Muscle of back (tissue), 13 donors: ENCODE results near the gene SLC49A3. TPM values are rescaled to one million over a fixed set of nuclear protein-coding genes. Genes with fewer than 3 reads are reported as not detected.
"Not testable (repeated sequence)": the region's sequence is repeated elsewhere in the genome, so short reads cannot be mapped to it uniquely, and the experiment has no call there.

Experiments
- DNase-seq, 3 donors: peaks; one replicate each; pipeline versions ENCODE4 v3.0.0 to v3.0.0-alpha.2; 2013
- long read RNA-seq, 9 donors: transcript quantifications; one replicate each; lab custom pipeline, GENCODE V29; 2026
- polyA plus RNA-seq, 10 donors: library from polyadenylated mRNA; unstranded; fragments of 120-200 nt; gene quantifications; one replicate each; pipeline ENCODE4 v1.2.1, GENCODE V29; 2013; ENCODE audit not compliant: insufficient read length in 10 of 10

SLC49A3 gene
- 10 to 100 TPM in 9 of 10 donors, 1 to 10 TPM in 1; 9.0 to 25.2 (median 15.9) TPM for polyA plus RNA-seq
- long read RNA-seq, donor 1, partial matches to known transcripts, result 0 of 1 reads
- long read RNA-seq, donor 1, other reads (novel, unspliced or antisense), result 0 of 1 reads
- long read RNA-seq, donor 2, partial matches to known transcripts, result 16 of 16 reads
- long read RNA-seq, donor 2, other reads (novel, unspliced or antisense), result 0 of 16 reads
- long read RNA-seq, donor 3, result 0 reads
- long read RNA-seq, donor 4, result 0 reads
- long read RNA-seq, donor 5, result 0 reads
- long read RNA-seq, donor 6, result 0 reads
- long read RNA-seq, donor 7, result 0 reads
- long read RNA-seq, donor 8, result 0 reads
- long read RNA-seq, donor 9, result 0 reads

GRCh38 chr4:688854-689681, at the start of gene SLC49A3:
Gene SLC49A3, minus strand, starts transcription at chr4:689151. Its CDS starts 24 bp downstream, at chr4:689127.
- DNase-seq, result peak in 1 of 3 donors; percentile 67

DNA sequence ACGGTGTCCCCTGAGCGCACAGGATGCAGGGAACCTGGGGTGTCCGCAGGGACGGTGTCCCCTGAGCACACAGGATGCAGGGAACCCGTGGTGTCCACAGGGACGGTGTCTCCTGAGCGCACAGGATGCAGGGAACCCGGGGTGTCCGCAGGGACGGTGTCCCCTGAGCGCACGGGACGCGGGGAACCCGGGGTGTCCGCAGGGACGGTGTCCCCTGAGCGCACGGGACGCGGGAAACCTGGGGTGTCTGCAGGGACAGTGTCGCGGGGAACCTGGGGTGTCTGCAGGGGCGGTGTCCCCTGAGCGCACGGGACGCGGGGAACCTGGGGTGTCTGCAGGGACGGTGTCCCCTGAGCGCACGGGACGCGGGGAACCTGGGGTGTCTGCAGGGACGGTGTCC, 47.6 kb upstream of the SLC49A3 start:
- DNase-seq, result not testable (repeated sequence)

- no peak for DNase-seq
Measured at GRCh38 chr4:735583-735982, 46.6 kb upstream of the SLC49A3 start.

DNA sequence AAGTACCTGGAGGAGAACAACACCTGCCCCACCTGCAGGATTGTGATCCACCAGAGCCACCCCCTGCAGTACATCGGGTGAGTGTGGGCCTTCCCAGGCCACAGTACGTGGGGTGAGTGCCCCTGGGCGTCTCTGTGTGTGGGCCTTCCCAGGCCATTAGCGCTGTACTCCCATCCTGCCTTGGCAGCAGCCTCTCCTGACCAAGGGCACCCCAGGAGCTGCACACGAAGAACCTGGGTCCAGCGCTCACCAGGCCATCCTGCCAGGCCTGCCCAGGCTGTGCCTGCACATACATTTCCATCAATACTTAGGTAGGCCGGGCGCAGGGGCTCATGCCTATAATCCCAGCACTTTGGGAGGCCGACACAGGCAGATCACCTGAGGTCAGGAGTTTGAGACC, 46.0 kb upstream of the SLC49A3 start:
- no peak for DNase-seq

DNA sequence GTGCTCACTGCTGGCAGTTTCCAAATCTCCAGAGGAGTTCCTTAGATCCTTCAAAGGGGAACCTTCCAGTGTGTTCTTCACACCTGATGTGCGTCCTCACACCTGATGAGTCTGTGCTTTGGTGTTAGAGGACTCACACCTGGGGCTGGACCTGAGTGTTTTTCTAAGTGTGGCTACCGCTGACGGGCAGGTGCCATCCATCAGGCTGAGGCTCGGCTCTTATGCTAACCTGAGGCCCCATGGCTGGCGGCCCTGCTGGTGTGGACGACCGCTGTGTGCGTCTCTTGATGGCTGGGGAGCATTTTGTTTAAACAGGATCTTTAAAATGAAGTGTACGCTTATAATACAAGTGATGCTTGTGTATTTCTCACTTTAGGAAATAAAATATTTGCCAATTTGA, 45.1 kb upstream of the SLC49A3 start:
- DNase-seq, result no peak

- no peak for DNase-seq
Measured at GRCh38 chr4:733631-733980, 44.7 kb upstream of the SLC49A3 start.

- DNase-seq, result peak in 1 of 3 donors; percentile 47
Measured at GRCh38 chr4:732911-733630, 44.1 kb upstream of the SLC49A3 start.

DNA sequence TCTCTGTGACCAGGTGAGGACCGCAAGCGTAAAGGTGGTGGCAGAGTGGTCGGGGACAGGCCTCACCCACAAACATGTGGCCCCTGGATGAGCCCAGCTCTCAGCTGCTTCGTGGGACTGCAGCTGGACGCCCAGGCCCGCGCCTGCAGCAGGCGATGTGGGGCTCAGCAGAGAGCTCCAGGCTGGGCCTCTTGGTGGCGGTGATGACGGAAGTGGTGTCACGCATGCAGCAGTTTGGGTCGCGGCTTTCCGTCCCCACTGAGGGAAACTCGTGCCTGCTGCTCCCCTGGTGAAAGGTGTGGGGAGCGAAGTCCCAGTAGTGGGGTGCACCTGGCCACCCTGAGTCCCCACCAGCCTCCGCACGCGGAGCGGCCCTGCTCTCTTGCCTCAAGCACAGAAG, 43.5 kb upstream of the SLC49A3 start:
- no peak for DNase-seq

DNA sequence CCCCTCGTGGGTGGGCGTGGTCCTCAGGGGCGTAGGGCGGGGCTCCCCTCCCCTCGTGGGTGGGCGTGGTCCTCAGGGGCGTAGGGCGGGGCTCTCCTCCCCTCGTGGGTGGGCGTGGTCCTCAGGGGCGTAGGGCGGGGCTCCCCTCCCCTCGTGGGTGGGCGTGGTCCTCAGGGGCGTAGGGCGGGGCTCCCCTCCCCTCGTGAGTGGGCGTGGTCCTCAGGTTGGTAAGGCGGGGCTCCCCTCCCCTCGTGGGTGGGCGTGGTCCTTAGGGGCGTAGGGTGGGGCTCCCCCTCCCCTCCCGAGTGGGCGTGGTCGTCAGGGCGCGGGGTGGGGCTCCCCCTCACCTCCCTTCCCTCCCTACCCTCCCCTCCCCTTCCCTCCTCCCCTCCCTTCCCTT, 43.0 kb upstream of the SLC49A3 start:
- not testable (repeated sequence) for DNase-seq

DNA sequence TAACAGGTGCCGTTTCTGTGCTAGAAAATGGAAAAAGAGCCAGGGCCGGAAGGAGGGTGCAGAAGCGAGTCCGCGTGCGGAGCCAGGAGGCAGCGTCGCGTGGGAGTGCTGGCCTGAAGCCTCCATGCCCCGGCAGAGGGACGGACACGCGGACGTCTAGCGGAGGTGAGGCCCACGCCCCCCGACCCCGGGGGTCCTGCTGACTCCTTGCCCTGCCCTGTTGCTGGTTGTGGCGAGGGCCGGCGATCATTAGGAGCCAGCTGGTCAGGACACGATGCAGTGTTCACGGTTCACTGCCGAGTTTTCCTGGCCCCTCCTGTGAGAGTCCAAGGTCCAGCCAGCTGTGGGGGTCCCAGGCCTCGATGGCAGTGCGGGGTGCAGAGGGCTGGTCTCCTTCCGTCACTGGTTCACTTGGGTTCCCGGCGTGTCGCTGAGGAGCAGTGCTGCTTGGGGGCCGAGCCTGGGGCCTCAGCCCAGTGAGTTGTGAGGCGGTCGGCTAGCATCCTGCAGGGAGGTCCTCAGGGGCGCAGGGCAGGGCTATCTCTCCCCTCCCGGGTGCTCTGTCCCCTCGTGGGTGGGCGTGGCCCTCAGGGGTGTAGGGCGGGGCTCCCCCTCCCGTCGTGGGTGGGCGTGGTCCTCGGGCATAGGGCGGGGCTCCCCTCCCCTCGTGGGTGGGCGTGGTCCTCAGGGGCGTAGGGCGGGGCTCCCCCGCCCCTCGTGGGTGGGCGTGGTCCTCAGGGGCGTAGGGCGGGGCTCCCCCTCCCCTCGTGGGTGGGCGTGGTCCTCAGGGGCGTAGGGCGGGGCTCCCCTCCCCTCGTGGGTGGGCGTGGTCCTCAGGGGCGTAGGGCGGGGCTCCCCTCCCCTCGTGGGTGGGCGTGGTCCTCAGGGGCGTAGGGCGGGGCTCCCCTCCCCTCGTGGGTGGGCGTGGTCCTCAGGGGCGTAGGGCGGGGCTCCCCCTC, 42.3 kb upstream of the SLC49A3 start:
- DNase-seq, result not testable (repeated sequence)

DNA sequence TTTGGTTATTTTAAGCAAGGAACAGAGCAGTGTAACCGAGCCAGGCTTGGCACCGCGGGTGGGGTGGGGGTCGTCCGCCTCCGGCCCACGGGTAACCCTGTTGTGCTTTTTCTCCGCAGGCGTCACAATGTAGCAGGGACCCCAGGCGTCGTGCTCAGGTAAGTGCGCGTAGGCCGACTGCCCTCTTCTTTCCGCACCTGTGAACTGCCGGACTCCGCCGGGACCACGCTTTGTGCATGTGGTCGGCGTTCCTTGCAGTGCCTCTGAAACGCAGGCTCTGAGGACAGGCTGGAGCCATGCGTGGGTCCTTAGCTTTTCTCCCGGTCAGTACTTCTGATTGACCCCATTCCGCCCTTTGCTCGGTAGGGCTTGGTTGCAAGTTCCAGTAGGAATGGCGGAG, 41.6 kb upstream of the SLC49A3 start:
- DNase-seq, result no peak

GRCh38 chr4:729336-730315, 40.7 kb upstream of the SLC49A3 start:
- DNase-seq, result no peak

DNA sequence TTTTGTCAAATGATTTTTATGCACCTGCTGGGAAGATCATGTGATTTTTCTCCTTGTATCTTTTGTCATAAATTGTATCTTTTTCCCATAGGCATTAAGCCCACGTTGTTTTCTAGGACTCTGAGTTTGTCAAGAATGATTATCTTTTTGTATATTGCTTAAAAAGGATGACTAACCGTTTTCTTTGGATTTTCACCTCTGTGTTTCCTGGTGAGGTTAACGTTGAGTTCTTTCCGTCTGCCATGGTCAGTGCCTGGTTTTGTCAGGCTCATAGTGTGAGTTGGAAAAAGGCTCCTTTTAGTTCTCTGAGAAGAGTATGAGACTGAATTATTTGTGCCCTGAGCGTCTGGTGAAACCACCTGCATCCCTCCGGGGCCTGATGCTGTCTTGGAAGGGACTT, 38.6 kb upstream of the SLC49A3 start:
- no peak for DNase-seq

GRCh38 chr4:726838-727237, 37.9 kb upstream of the SLC49A3 start:
- DNase-seq, result no peak

- no peak for DNase-seq
Measured at GRCh38 chr4:726235-726787, 37.4 kb upstream of the SLC49A3 start.

DNA sequence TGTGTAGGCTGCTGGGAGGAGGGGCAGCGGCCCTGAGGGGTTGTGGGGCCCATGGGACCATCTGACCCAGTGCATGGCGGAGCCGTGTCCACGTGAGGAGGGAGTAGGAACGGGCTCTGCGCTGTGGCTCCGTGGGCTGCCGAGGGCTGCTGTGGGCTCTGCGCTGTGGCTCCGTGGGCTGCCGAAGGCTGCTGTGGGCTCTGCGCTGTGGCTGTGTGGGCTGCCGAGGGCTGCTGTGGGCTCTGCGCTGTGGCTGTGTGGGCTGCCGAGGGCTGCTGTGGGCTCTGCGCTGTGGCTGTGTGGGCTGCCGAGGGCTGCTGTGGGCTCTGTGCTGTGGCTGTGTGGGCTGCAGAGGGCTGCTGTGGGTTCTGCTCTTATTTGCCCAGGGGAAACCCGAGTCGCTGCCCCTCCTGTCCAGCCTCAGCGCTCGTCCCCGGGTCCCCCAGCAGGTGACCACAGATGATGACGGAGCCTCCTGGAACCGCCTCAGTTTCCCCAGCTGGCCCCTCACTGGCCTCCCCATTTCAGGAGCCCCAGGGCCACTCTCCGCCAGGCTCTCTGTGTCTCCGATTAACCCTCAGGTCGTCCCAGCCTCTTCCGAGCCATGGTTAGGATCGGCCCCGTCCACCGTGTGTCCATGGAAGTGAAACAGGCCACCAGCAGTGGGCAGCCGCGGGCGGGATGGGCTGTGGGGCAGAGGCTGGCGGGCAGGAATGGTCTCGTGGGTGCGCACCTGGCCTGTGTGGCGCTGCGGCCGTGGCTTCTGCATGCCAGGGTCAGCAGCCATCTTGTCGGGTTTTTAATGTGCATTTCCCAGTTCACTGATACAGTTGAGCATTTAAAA, 36.7 kb upstream of the SLC49A3 start:
- DNase-seq, result no peak

- peak; percentile 54 to 82 (median 71) for DNase-seq
Measured at GRCh38 chr4:723751-724530, 35.0 kb upstream of the SLC49A3 start.

- DNase-seq, result no peak
Measured at GRCh38 chr4:722851-723360, 34.0 kb upstream of the SLC49A3 start.
